ENCODE data around the gene RASA2. TPM values are rescaled to one million over a fixed set of nuclear protein-coding genes. Genes with fewer than 3 reads are reported as not detected.

The RASA2 gene
- total RNA-seq, 2 donors from 2014 or later, result 12.0 to 18.3 TPM

GRCh38 chr3:141660614-141660947 lies 173.8 kb downstream of the RASA2 start:
- Histone ChIP-seq H3K4me3 (peak overlapping the region; percentile 38), H3K9ac (ENCODE audit: low read depth in 2 of 2, low read length in 2 of 2) (no peak overlapping the region), H3K27me3 (peaks cover 38% of the 10 kb centered on the region), H3K9me3 (no peaks in the 10 kb centered on the region), H3K4me1 (peaks cover 4% of the 10 kb centered on the region), H3K27ac (no peak overlapping the region), H3K36me3 (no peaks in the 10 kb centered on the region)
- DNase-seq, result no peak
- no peak for TF ChIP-seq CTCF (IDR thresholded peaks at IDR 0.05)
- intact Hi-C loops (cut with DNase I), result no loop called here

- Histone ChIP-seq H3K36me3 (no peaks in the 10 kb centered on the region), H3K9me3 (no peaks in the 10 kb centered on the region), H3K27me3 (peaks cover 38% of the 10 kb centered on the region), H3K4me3 (no peak overlapping the region), H3K4me1 (peaks cover 4% of the 10 kb centered on the region), H3K9ac (ENCODE audit: low read depth in 2 of 2, low read length in 2 of 2) (no peak overlapping the region), H3K27ac (no peak overlapping the region)
- intact Hi-C loops (cut with DNase I), result no loop called here
- TF ChIP-seq CTCF (IDR thresholded peaks at IDR 0.05), result no peak
- no peak for DNase-seq
Observed at GRCh38 chr3:141661229-141662196, 174.7 kb downstream of the RASA2 start.

GRCh38 chr3:141663993-141664392 lies 177.2 kb downstream of the RASA2 start:
- Histone ChIP-seq H3K4me1 (peaks cover 4% of the 10 kb centered on the region), H3K9me3 (no peaks in the 10 kb centered on the region), H3K27me3 (peaks cover 24% of the 10 kb centered on the region), H3K4me3 (no peak overlapping the region), H3K9ac (ENCODE audit: low read depth in 2 of 2, low read length in 2 of 2) (no peak overlapping the region), H3K27ac (no peak overlapping the region), H3K36me3 (no peaks in the 10 kb centered on the region)
- no peak for TF ChIP-seq CTCF (IDR thresholded peaks at IDR 0.05)
- intact Hi-C loops (cut with DNase I), result no loop called here
- no peak for DNase-seq

Other genes with a start within 250 kb of the RASA2 start
- gene ZBTB38, start 118.5 kb upstream of the RASA2 start, total RNA-seq, result 100 to 1,000 TPM in 1 of 2 donors, 10 to 100 TPM in 1; 95.5 to 112 TPM